ENCODE data around the gene FXYD2.

The FXYD2 gene

GRCh38 chr11:117827521-117828511 is 3.3 kb upstream of the FXYD2 start:
- TF ChIP-seq CTCF (conservative IDR thresholded peaks at IDR 0.05) (no peak), ZFX (IDR thresholded peaks at IDR 0.05) (no peak)

GRCh38 chr11:117826832-117827231 is 2.3 kb upstream of the FXYD2 start:
- no peak for TF ChIP-seq CTCF (conservative IDR thresholded peaks at IDR 0.05)
- TF ChIP-seq ZFX (IDR thresholded peaks at IDR 0.05) = no peak
- no peak overlapping the region for H3K27ac ChIP-seq

More at GRCh38 chr11:117827521-117828511, 3.3 kb upstream of the FXYD2 start:
- H3K27ac ChIP-seq = no peak overlapping the region

GRCh38 chr11:117826190-117826570 is 1.6 kb upstream of the FXYD2 start:
- H3K27ac ChIP-seq = no peak overlapping the region

GRCh38 chr11:117825538-117826189 is 1.1 kb upstream of the FXYD2 start:
- H3K27ac ChIP-seq = no peak overlapping the region
- no peak for TF ChIP-seq CTCF (conservative IDR thresholded peaks at IDR 0.05)
- TF ChIP-seq ZFX (IDR thresholded peaks at IDR 0.05) = no peak

More at GRCh38 chr11:117826190-117826570, 1.6 kb upstream of the FXYD2 start:
- no peak for TF ChIP-seq CTCF (conservative IDR thresholded peaks at IDR 0.05)
- no peak for TF ChIP-seq ZFX (IDR thresholded peaks at IDR 0.05)

GRCh38 chr11:117823946-117824420 is 561 bp downstream of the FXYD2 start:
- H3K27ac ChIP-seq = no peak overlapping the region
- TF ChIP-seq ZFX (IDR thresholded peaks at IDR 0.05) = no peak
- no peak for TF ChIP-seq CTCF (conservative IDR thresholded peaks at IDR 0.05)

- no peak overlapping the region for H3K27ac ChIP-seq
These were observed 1.1 kb downstream of the FXYD2 start for GRCh38 chr11:117823294-117823945.

More at GRCh38 chr11:117823294-117823945, 1.1 kb downstream of the FXYD2 start:
- TF ChIP-seq ZFX (IDR thresholded peaks at IDR 0.05) (no peak), CTCF (conservative IDR thresholded peaks at IDR 0.05) (no peak)
